WI38 (cell line): ENCODE measurements around the gene LILRB4.
A peak's percentile ranks its signal among the peaks of the same experiment; 100 is the strongest.

Experiments
- H3K4me3 ChIP-seq: 2 replicates; pipeline ENCODE4 v1.5.1; 2011; ENCODE audit warnings: low read depth, mild to moderate bottlenecking, control low read depth, low read length
- CTCF ChIP-seq: IDR thresholded peaks from 2 replicates; pipeline ENCODE4 v1.5.1; 2012; ENCODE audit warnings: low read depth, mild to moderate bottlenecking, control low read depth, low read length

Gene LILRB4

GRCh38 chr19:54644056-54644455, 18.7 kb upstream of the LILRB4 start:
- H3K4me3 ChIP-seq = no peak overlapping the region
- TF ChIP-seq CTCF = no peak

GRCh38 chr19:54646331-54646841, 16.4 kb upstream of the LILRB4 start:
- no peak overlapping the region for H3K4me3 ChIP-seq
- TF ChIP-seq CTCF = no peak

- TF ChIP-seq CTCF = no peak
- H3K4me3 ChIP-seq = no peak overlapping the region
Observed at GRCh38 chr19:54648129-54648528, 14.7 kb upstream of the LILRB4 start.

GRCh38 chr19:54650108-54650655, 12.6 kb upstream of the LILRB4 start:
- no peak overlapping the region for H3K4me3 ChIP-seq
- no peak for TF ChIP-seq CTCF

GRCh38 chr19:54653181-54653809, 9.5 kb upstream of the LILRB4 start:
- no peak overlapping the region for H3K4me3 ChIP-seq
- 0 out of 2 replicates have a peak, but pooled peaks have one; percentile 8 for TF ChIP-seq CTCF

GRCh38 chr19:54654447-54655321, 8.1 kb upstream of the LILRB4 start:
- no peak for TF ChIP-seq CTCF
- H3K4me3 ChIP-seq = no peak overlapping the region

GRCh38 chr19:54659300-54659699, 3.5 kb upstream of the LILRB4 start:
- no peak for TF ChIP-seq CTCF
- H3K4me3 ChIP-seq = no peak overlapping the region
